Measurements from ENCODE around the gene HGFAC. TPM values are rescaled to one million over a fixed set of nuclear protein-coding genes. Genes with fewer than 3 reads are reported as not detected.
A peak's percentile ranks its signal among the peaks of the same experiment; 100 is the strongest.

Gene HGFAC
- total and polyA plus RNA-seq, 7 donors, result 0.22 to 0.55 (median 0.36) TPM; not detected in 2

- H3K27me3 ChIP-seq, result peaks cover 0 to 67% (median 13%) of the 10 kb centered on the region in 3 donors
- peaks cover 0 to 10% (median 7%) of the 10 kb centered on the region in 4 donors for H3K4me1 ChIP-seq
- H3K27ac ChIP-seq, result no peak overlapping the region
- no peaks in the 10 kb centered on the region for H3K9me3 ChIP-seq
- 33 to 68% methylated on average over 23 of the region's 23 CpGs for WGBS, 2 donors
- intact Hi-C loops (cut with DNase I), result loop anchor here (5.0 kb wide), 1 partner anchor 136 kb away; no protein-coding TSS in a partner anchor
- no peaks in the 10 kb centered on the region for H3K36me3 ChIP-seq
- no peak for DNase-seq
- TF ChIP-seq POLR2AphosphoS5 (IDR thresholded peaks at IDR 0.05) (peak in 2 of 4 donors; percentile 6 to 50), POLR2A (IDR thresholded peaks at IDR 0.05) (no peak), EP300 (IDR thresholded peaks at IDR 0.05) (peak in 1 of 4 donors; percentile 50)
- TF ChIP-seq, protein P1, sequence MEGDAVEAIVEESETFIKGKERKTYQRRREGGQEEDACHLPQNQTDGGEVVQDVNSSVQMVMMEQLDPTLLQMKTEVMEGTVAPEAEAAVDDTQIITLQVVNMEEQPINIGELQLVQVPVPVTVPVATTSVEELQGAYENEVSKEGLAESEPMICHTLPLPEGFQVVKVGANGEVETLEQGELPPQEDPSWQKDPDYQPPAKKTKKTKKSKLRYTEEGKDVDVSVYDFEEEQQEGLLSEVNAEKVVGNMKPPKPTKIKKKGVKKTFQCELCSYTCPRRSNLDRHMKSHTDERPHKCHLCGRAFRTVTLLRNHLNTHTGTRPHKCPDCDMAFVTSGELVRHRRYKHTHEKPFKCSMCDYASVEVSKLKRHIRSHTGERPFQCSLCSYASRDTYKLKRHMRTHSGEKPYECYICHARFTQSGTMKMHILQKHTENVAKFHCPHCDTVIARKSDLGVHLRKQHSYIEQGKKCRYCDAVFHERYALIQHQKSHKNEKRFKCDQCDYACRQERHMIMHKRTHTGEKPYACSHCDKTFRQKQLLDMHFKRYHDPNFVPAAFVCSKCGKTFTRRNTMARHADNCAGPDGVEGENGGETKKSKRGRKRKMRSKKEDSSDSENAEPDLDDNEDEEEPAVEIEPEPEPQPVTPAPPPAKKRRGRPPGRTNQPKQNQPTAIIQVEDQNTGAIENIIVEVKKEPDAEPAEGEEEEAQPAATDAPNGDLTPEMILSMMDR (IDR thresholded peaks at IDR 0.05), result no peak
- H3K4me3 ChIP-seq, result no peak overlapping the region
Observed at GRCh38 chr4:3483471-3483921, 41.7 kb downstream of the HGFAC start.

DNA sequence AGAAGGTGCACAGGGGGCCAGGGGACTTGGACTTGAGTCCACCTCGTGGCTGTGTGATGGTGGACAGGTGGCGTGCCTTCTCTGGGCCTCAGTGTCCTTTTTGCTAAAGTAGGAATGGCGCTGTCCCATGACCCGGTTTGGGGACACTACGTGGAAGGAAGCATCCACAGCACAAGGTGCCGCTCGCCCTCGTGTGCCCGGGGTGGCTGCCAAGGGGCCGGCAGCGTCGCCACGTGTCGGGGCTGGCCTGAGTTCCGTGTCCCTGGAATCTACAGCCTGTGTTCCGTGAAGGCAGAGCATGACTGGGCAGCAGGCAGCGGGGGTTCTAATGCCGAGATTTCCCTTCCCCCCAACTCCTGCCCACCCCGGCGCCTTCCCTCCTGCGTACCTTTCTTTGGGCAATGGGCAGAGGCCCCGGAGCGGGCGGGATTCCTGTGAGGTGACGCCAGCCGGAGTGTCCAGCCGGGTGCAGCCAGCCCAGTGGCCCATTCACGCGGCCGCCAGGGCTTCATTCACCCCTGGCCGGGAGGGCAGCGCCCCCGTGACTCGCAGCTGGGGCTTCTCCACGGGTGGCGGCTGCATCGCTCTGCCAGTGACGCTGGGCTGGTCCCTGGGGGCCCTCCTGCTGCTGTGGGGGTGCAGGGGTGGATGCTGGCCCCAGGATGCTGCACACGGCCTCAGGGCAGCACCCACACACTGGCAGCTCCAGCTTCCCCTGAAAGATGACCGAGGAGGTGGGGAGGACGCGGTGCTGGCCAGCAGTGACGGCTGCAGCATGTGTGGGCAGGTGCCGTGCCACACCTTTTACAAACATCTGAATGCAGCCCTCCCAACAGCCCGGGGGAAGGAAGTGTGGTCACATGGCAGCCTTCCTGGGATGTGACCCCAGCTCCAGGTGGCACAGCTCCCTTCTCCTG, 42.5 kb downstream of the HGFAC start:
- Histone ChIP-seq H3K4me1 (peaks cover 0 to 10% (median 7%) of the 10 kb centered on the region in 4 donors), H3K27me3 (peaks cover 0 to 74% (median 13%) of the 10 kb centered on the region in 3 donors), H3K36me3 (no peaks in the 10 kb centered on the region), H3K27ac (no peak overlapping the region), H3K4me3 (no peak overlapping the region), H3K9me3 (no peaks in the 10 kb centered on the region)
- 15 to 60% methylated on average over 45 of the region's 45 CpGs for WGBS, 2 donors
- intact Hi-C loops (cut with DNase I), result loop anchor here (5.0 kb wide), 1 partner anchor 137 kb away; no protein-coding TSS in a partner anchor
- no peak for DNase-seq
- TF ChIP-seq POLR2A (IDR thresholded peaks at IDR 0.05), result no peak

GRCh38 chr4:3485011-3485791, 43.4 kb downstream of the HGFAC start:
- intact Hi-C loops (cut with DNase I), result no loop called here
- Histone ChIP-seq H3K27ac (no peak overlapping the region), H3K36me3 (no peaks in the 10 kb centered on the region), H3K9me3 (no peaks in the 10 kb centered on the region), H3K27me3 (peaks cover 0 to 77% (median 13%) of the 10 kb centered on the region in 3 donors), H3K4me3 (no peak overlapping the region), H3K4me1 (peaks cover 0 to 10% (median 7%) of the 10 kb centered on the region in 4 donors)
- TF ChIP-seq POLR2A (IDR thresholded peaks at IDR 0.05), result no peak
- no peak for TF ChIP-seq POLR2AphosphoS5 (IDR thresholded peaks at IDR 0.05)
- TF ChIP-seq, protein P1 (IDR thresholded peaks at IDR 0.05), result no peak
- no peak for TF ChIP-seq EP300 (IDR thresholded peaks at IDR 0.05)
- WGBS, 2 donors, result 3 to 17% methylated on average over 36 of the region's 36 CpGs
- no peak for DNase-seq

DNA sequence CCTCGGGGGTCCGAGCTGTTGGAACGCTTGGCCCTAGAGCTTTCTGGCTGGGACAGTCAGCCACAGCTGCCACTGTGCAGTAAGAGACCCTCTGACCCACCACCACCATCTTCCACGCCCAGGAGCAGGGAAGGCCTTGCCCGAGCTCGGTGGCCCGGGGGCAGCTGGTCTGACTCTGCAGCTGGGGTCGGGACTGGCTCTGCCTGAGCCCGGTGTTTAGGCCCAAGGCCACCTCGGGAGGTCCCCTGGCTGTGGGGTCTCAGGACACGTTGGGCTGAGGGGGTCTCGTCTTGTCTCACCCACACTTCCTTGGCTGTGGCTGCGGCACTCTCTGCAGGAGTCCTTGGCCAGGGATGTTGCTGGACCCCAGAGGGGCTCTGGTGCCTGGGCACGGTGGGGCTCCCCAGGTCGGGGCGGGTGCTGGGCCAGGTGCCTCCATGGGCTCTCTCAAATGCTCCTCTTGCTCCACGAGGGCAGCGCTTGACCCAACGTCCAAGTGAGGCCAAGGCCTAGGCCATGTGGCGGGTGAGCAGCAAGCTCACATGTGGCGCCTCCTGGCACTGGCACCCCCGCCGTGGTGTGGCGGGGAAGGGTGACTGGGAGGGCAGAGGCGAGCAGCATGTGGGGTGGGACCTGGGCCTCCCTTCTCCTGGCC, 44.2 kb downstream of the HGFAC start:
- Histone ChIP-seq H3K4me3 (no peak overlapping the region), H3K9me3 (no peaks in the 10 kb centered on the region), H3K27ac (no peak overlapping the region), H3K36me3 (no peaks in the 10 kb centered on the region), H3K4me1 (peaks cover 0 to 10% (median 7%) of the 10 kb centered on the region in 4 donors), H3K27me3 (peaks cover 0 to 76% (median 13%) of the 10 kb centered on the region in 3 donors)
- intact Hi-C loops (cut with DNase I), result no loop called here
- 76 to 86% methylated on average over 25 of the region's 25 CpGs for WGBS, 2 donors
- DNase-seq, result no peak
- no peak for TF ChIP-seq POLR2A (IDR thresholded peaks at IDR 0.05)
- TF ChIP-seq POLR2AphosphoS5 (IDR thresholded peaks at IDR 0.05), result no peak
- TF ChIP-seq, protein P1 (IDR thresholded peaks at IDR 0.05), result no peak
- TF ChIP-seq EP300 (IDR thresholded peaks at IDR 0.05), result no peak

All from sigmoid colon (tissue), 7 donors.